Measurements from ENCODE around the gene THADA. TPM values are rescaled to one million over a fixed set of nuclear protein-coding genes. Genes with fewer than 3 reads are reported as not detected.
A peak's percentile ranks its signal among the peaks of the same experiment; 100 is the strongest.

Gene THADA
- total RNA-seq, 1 experiment from 2014 or later: 20.1 TPM

DNA sequence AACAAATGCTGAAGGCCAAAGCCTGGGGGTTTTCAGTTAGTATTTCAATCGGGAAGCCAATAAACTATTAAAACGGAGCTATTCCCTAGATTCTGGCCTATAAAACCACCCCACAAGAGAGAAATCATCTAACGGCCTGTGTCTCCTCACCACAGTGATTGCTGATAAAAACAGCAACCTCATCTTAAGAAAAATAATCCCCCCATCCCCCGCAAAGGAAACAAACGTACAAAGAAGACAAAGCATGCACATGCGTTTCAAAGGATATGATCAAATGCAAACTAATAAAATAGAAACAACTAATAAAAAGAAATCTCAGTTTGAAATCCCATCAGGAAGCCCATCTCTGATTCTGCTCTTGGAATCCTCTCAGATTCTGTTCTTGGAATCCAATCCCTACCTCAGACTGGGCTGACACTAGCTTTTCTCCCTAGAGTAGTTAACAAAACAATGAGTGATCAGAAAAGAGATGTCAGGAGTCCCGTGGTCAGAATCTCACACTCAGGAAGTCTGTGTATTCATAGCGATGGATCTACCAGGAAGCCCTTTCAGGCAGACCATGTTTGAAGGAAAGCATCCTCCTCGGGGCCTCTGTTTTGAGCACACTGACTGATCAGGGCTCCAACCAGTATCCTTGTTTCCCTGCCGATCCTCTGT, 150.7 kb downstream of the THADA start:
- Histone ChIP-seq H4K91ac (ENCODE audit: insufficient read length, low read depth, low read length) (no peak overlapping the region), H3K27me3 (ENCODE audit: insufficient read depth, low read length) (no peaks in the 10 kb centered on the region), H2BK120ac (ENCODE audit: low read depth, low read length, poor library complexity, severe bottlenecking) (no peak overlapping the region), H3K9me3 (ENCODE audit: control insufficient read depth, low read depth, low read length) (no peaks in the 10 kb centered on the region), H4K5ac (ENCODE audit: insufficient read length, low read depth, low read length) (no peak overlapping the region), H3K4me2 (ENCODE audit: insufficient read depth, insufficient read length, low read length) (no peak overlapping the region), H3K23ac (ENCODE audit: insufficient read length, low read depth, low read length) (no peak overlapping the region), H3K56ac (ENCODE audit: insufficient read length, low read depth, low read length) (no peak overlapping the region), H2BK5ac (ENCODE audit: insufficient read length, low read length) (no peak overlapping the region), H3K27ac (ENCODE audit: insufficient read length, low read depth, low read length) (no peak overlapping the region), H3K79me2 (ENCODE audit: insufficient read depth, low read length) (no peaks in the 10 kb centered on the region), H3K9ac (ENCODE audit: extremely low read depth, insufficient read length, low read length) (no peak overlapping the region), H4K8ac (replicated peaks; ENCODE audit: insufficient read length, low read depth, low read length) (no peak overlapping the region), H3K4me1 (ENCODE audit: insufficient read depth, low read length) (peaks cover 11% of the 10 kb centered on the region; the same call in 1 of the 2 replicates), H3K79me1 (ENCODE audit: insufficient read depth, low read depth, low read length, poor library complexity, severe bottlenecking) (no peaks in the 10 kb centered on the region), H3K14ac (ENCODE audit: insufficient read depth, low read length) (no peak overlapping the region; the same call in 1 of the 2 replicates), H3K4ac (ENCODE audit: low read depth, low read length) (no peak overlapping the region), H3T11ph (ENCODE audit: low read length) (no peak overlapping the region), H3K23me2 (ENCODE audit: insufficient read length, low read depth, low read length, poor library complexity, severe bottlenecking) (no peaks in the 10 kb centered on the region), H2AFZ (ENCODE audit: low read length) (no peak overlapping the region), H2BK15ac (ENCODE audit: low read depth, low read length) (no peak overlapping the region), H3K18ac (ENCODE audit: insufficient read length, low read depth, low read length) (no peak overlapping the region), H2AK5ac (ENCODE audit: insufficient read length, low read length) (no peak overlapping the region), H2BK20ac (ENCODE audit: low read depth, low read length, poor library complexity, severe bottlenecking) (no peak overlapping the region), H2BK12ac (ENCODE audit: insufficient read length, low read depth, low read length) (no peak overlapping the region), H4K20me1 (ENCODE audit: control insufficient read depth, insufficient read depth, insufficient read length) (no peaks in the 10 kb centered on the region)
- peaks cover 0 to 5% (median 0%) of the 10 kb centered on the region in 3 experiments; a peak in 1 of 7 replicates for H3K36me3 Mint-ChIP-seq (ENCODE audit: insufficient read depth in 1 of 3, low read depth in 3 of 3)
- DNase-seq: peak; percentile 44
- H3K9me3 Mint-ChIP-seq: no peaks in the 10 kb centered on the region
- TF ChIP-seq, protein P1, sequence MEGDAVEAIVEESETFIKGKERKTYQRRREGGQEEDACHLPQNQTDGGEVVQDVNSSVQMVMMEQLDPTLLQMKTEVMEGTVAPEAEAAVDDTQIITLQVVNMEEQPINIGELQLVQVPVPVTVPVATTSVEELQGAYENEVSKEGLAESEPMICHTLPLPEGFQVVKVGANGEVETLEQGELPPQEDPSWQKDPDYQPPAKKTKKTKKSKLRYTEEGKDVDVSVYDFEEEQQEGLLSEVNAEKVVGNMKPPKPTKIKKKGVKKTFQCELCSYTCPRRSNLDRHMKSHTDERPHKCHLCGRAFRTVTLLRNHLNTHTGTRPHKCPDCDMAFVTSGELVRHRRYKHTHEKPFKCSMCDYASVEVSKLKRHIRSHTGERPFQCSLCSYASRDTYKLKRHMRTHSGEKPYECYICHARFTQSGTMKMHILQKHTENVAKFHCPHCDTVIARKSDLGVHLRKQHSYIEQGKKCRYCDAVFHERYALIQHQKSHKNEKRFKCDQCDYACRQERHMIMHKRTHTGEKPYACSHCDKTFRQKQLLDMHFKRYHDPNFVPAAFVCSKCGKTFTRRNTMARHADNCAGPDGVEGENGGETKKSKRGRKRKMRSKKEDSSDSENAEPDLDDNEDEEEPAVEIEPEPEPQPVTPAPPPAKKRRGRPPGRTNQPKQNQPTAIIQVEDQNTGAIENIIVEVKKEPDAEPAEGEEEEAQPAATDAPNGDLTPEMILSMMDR (conservative IDR thresholded peaks at IDR 0.05): no peak
- peaks cover 36 to 43% of the 10 kb centered on the region in 2 experiments for H3K4me1 Mint-ChIP-seq
- peak overlapping the region; percentile 13 to 82 (median 68); a peak in 6 of 7 replicates for H3K27ac Mint-ChIP-seq
- H3K4me3 Mint-ChIP-seq: peak overlapping the region in 1 of 2 experiments; percentile 25; a peak in 1 of 5 replicates
- no peaks in the 10 kb centered on the region for H3K27me3 Mint-ChIP-seq (ENCODE audit: low read depth)
- no CpG with 5 or more reads among the region's 10 CpGs for WGBS (ENCODE audit: extremely low coverage, insufficient read length, low lambda C conversion rate)

Data from H9 (cell line).